GM21390 (cell line): ENCODE measurements around the gene LMO7.
A peak's percentile ranks its signal among the peaks of the same experiment; 100 is the strongest.

Experiments used
- ATAC-seq: cut with Tn5 transposase; IDR thresholded peaks from one replicate; pipeline ENCODE4 v1.9.1; 2021; ENCODE audit not compliant: unreplicated experiment

LMO7 gene

GRCh38 chr13:75831389-75831788 lies 195.3 kb downstream of the LMO7 start:
- ATAC-seq, result no peak

- no peak for ATAC-seq
These were observed 196.7 kb downstream of the LMO7 start for GRCh38 chr13:75832812-75833211.

GRCh38 chr13:75836441-75836840 lies 200.3 kb downstream of the LMO7 start:
- no peak for ATAC-seq

GRCh38 chr13:75838366-75839005 lies 202.4 kb downstream of the LMO7 start:
- no peak for ATAC-seq

GRCh38 chr13:75839406-75839805 lies 203.3 kb downstream of the LMO7 start:
- no peak for ATAC-seq

GRCh38 chr13:75841905-75842304 lies 205.8 kb downstream of the LMO7 start:
- ATAC-seq, result no peak

- no peak for ATAC-seq
These were observed 206.9 kb downstream of the LMO7 start for GRCh38 chr13:75843074-75843473.

GRCh38 chr13:75843991-75844390 lies 207.9 kb downstream of the LMO7 start:
- no peak for ATAC-seq

GRCh38 chr13:75847588-75847987 lies 211.5 kb downstream of the LMO7 start:
- ATAC-seq, result peak; percentile 70

GRCh38 chr13:75850916-75851315 lies 214.8 kb downstream of the LMO7 start:
- no peak for ATAC-seq

GRCh38 chr13:75855216-75855615 lies 219.1 kb downstream of the LMO7 start:
- ATAC-seq, result no peak

GRCh38 chr13:75855847-75856246 lies 219.7 kb downstream of the LMO7 start:
- no peak for ATAC-seq

GRCh38 chr13:75857291-75857690 lies 221.2 kb downstream of the LMO7 start:
- no peak for ATAC-seq

- ATAC-seq, result no peak
These were observed 224.8 kb downstream of the LMO7 start for GRCh38 chr13:75860935-75861334.

GRCh38 chr13:75861786-75862185 lies 225.7 kb downstream of the LMO7 start:
- ATAC-seq, result no peak

- ATAC-seq, result no peak
These were observed 228.6 kb downstream of the LMO7 start for GRCh38 chr13:75864718-75865117.

GRCh38 chr13:75867379-75868117 lies 231.4 kb downstream of the LMO7 start:
- no peak for ATAC-seq

- peak; percentile 28 for ATAC-seq
These were observed 233.9 kb downstream of the LMO7 start for GRCh38 chr13:75869981-75870380.

GRCh38 chr13:75870397-75870903 lies 234.3 kb downstream of the LMO7 start:
- ATAC-seq, result peak; percentile 42

GRCh38 chr13:75871059-75871458 lies 234.9 kb downstream of the LMO7 start:
- no peak for ATAC-seq

GRCh38 chr13:75872980-75873379 lies 236.8 kb downstream of the LMO7 start:
- no peak for ATAC-seq

GRCh38 chr13:75873494-75873893 lies 237.4 kb downstream of the LMO7 start:
- no peak for ATAC-seq
